ES-I3 (cell line): ENCODE measurements around the gene ABCC1.

Experiments used
- H3K36me3 ChIP-seq: 2 replicates; pipeline ENCODE4 v1.6.1; 2013; ENCODE audit warnings: mild to moderate bottlenecking, low read length, control low read depth, moderate library complexity; ENCODE audit not compliant: insufficient read depth
- H3K4me1 ChIP-seq: 2 replicates; pipeline ENCODE4 v1.6.1; 2013; ENCODE audit warnings: mild to moderate bottlenecking, control low read depth, low read length; ENCODE audit not compliant: insufficient read depth
- H3K9ac ChIP-seq: 2 replicates; pipeline ENCODE4 v1.6.1; 2013; ENCODE audit warnings: low read depth, mild to moderate bottlenecking, low read length, moderate library complexity
- H3K9me3 ChIP-seq: 2 replicates; pipeline ENCODE4 v1.6.1; 2013; ENCODE audit warnings: mild to moderate bottlenecking, low read length, moderate library complexity; ENCODE audit not compliant: control insufficient read depth, insufficient read depth

ABCC1 gene

GRCh38 chr16:16120044-16120381 is 170.6 kb downstream of the ABCC1 start:
- H3K4me1 ChIP-seq = no peaks in the 10 kb centered on the region
- H3K36me3 ChIP-seq = peaks cover 13% of the 10 kb centered on the region
- no peak overlapping the region for H3K9ac ChIP-seq
- H3K9me3 ChIP-seq = peaks cover 3% of the 10 kb centered on the region

GRCh38 chr16:16120382-16121184 is 171.2 kb downstream of the ABCC1 start:
- peaks cover 3% of the 10 kb centered on the region for H3K9me3 ChIP-seq
- no peaks in the 10 kb centered on the region for H3K4me1 ChIP-seq
- peaks cover 13% of the 10 kb centered on the region for H3K36me3 ChIP-seq
- no peak overlapping the region for H3K9ac ChIP-seq

GRCh38 chr16:16121185-16121727 is 171.8 kb downstream of the ABCC1 start:
- Histone ChIP-seq H3K9me3 (peaks cover 3% of the 10 kb centered on the region), H3K9ac (no peak overlapping the region), H3K4me1 (no peaks in the 10 kb centered on the region), H3K36me3 (peaks cover 16% of the 10 kb centered on the region)

GRCh38 chr16:16122264-16122663 is 172.8 kb downstream of the ABCC1 start:
- H3K4me1 ChIP-seq = no peaks in the 10 kb centered on the region
- peaks cover 3% of the 10 kb centered on the region for H3K9me3 ChIP-seq
- no peak overlapping the region for H3K9ac ChIP-seq
- peaks cover 16% of the 10 kb centered on the region for H3K36me3 ChIP-seq

GRCh38 chr16:16124438-16124837 is 175.0 kb downstream of the ABCC1 start:
- H3K4me1 ChIP-seq = no peaks in the 10 kb centered on the region
- H3K9ac ChIP-seq = no peak overlapping the region
- H3K9me3 ChIP-seq = peaks cover 3% of the 10 kb centered on the region
- H3K36me3 ChIP-seq = peaks cover 16% of the 10 kb centered on the region

GRCh38 chr16:16124974-16125373 is 175.6 kb downstream of the ABCC1 start:
- peaks cover 3% of the 10 kb centered on the region for H3K9me3 ChIP-seq
- no peaks in the 10 kb centered on the region for H3K4me1 ChIP-seq
- peaks cover 17% of the 10 kb centered on the region for H3K36me3 ChIP-seq
- no peak overlapping the region for H3K9ac ChIP-seq

- Histone ChIP-seq H3K4me1 (no peaks in the 10 kb centered on the region), H3K36me3 (peaks cover 18% of the 10 kb centered on the region), H3K9me3 (peaks cover 3% of the 10 kb centered on the region), H3K9ac (no peak overlapping the region)
Observed at GRCh38 chr16:16126896-16127295, 177.5 kb downstream of the ABCC1 start.

GRCh38 chr16:16127469-16128116 is 178.2 kb downstream of the ABCC1 start:
- no peak overlapping the region for H3K9ac ChIP-seq
- peaks cover 3% of the 10 kb centered on the region for H3K9me3 ChIP-seq
- H3K36me3 ChIP-seq = peaks cover 13% of the 10 kb centered on the region
- H3K4me1 ChIP-seq = no peaks in the 10 kb centered on the region

GRCh38 chr16:16131204-16131603 is 181.8 kb downstream of the ABCC1 start:
- Histone ChIP-seq H3K36me3 (peaks cover 11% of the 10 kb centered on the region; the same call in 1 of the 2 replicates), H3K4me1 (no peaks in the 10 kb centered on the region), H3K9me3 (no peaks in the 10 kb centered on the region), H3K9ac (no peak overlapping the region)

- no peaks in the 10 kb centered on the region for H3K4me1 ChIP-seq
- no peak overlapping the region for H3K9ac ChIP-seq
- H3K36me3 ChIP-seq = peaks cover 13% of the 10 kb centered on the region; the same call in 1 of the 2 replicates
- no peaks in the 10 kb centered on the region for H3K9me3 ChIP-seq
Observed at GRCh38 chr16:16131659-16132058, 182.2 kb downstream of the ABCC1 start.

GRCh38 chr16:16133943-16134604 is 184.7 kb downstream of the ABCC1 start:
- Histone ChIP-seq H3K9ac (no peak overlapping the region), H3K36me3 (peaks cover 25% of the 10 kb centered on the region; the same call in 1 of the 2 replicates), H3K4me1 (no peaks in the 10 kb centered on the region), H3K9me3 (no peaks in the 10 kb centered on the region)

- peaks cover 37% of the 10 kb centered on the region for H3K36me3 ChIP-seq
- no peak overlapping the region for H3K9ac ChIP-seq
- H3K9me3 ChIP-seq = no peaks in the 10 kb centered on the region
- H3K4me1 ChIP-seq = no peaks in the 10 kb centered on the region
Observed at GRCh38 chr16:16136588-16136987, 187.2 kb downstream of the ABCC1 start.

GRCh38 chr16:16137110-16137509 is 187.7 kb downstream of the ABCC1 start:
- Histone ChIP-seq H3K9me3 (no peaks in the 10 kb centered on the region), H3K9ac (no peak overlapping the region), H3K4me1 (no peaks in the 10 kb centered on the region), H3K36me3 (peaks cover 37% of the 10 kb centered on the region)

GRCh38 chr16:16138034-16138635 is 188.7 kb downstream of the ABCC1 start:
- Histone ChIP-seq H3K36me3 (peaks cover 37% of the 10 kb centered on the region), H3K4me1 (no peaks in the 10 kb centered on the region), H3K9ac (no peak overlapping the region), H3K9me3 (no peaks in the 10 kb centered on the region)
